Right ventricle myocardium inferior (tissue), 1 donor: ENCODE measurements around the gene ASXL1. TPM values are rescaled to one million over a fixed set of nuclear protein-coding genes. Genes with fewer than 3 reads are reported as not detected.
"Not testable (repeated sequence)": the region's sequence is repeated elsewhere in the genome, so short reads cannot be mapped to it uniquely, and the experiment has no call there.

ENCODE experiments used
- ATAC-seq: fragments of 200-7000 bp; cut with Tn5 transposase; one replicate; pipeline ENCODE4 v1.9.1; 2020; ENCODE audit warnings: mild to moderate bottlenecking, moderate library complexity
- DNase-seq: peaks from one replicate; pipeline ENCODE4 v3.0.0; 2021; ENCODE audit errors: missing footprints
- intact Hi-C: fragments of 100-400 bp; cut with DNase I; formaldehyde crosslinking; loops from one replicate; pipeline ENCODE4 v1.11.0; 2022
- total RNA-seq: library from RNA; stranded (reverse); fragmentation: NEBNext Ultra II Directional; extraction: Animal tissue kit (Norgen Biotek cat#: 25700); gene quantifications from one replicate; pipeline ENCODE4 v1.2.1, GENCODE V29; 2021
- donor health status: DM: no; HTN: yes; CAD: no; lungs with severe emphysema.

The ASXL1 gene
- total RNA-seq, 1 donor from 2014 or later: 23.1 TPM

DNA sequence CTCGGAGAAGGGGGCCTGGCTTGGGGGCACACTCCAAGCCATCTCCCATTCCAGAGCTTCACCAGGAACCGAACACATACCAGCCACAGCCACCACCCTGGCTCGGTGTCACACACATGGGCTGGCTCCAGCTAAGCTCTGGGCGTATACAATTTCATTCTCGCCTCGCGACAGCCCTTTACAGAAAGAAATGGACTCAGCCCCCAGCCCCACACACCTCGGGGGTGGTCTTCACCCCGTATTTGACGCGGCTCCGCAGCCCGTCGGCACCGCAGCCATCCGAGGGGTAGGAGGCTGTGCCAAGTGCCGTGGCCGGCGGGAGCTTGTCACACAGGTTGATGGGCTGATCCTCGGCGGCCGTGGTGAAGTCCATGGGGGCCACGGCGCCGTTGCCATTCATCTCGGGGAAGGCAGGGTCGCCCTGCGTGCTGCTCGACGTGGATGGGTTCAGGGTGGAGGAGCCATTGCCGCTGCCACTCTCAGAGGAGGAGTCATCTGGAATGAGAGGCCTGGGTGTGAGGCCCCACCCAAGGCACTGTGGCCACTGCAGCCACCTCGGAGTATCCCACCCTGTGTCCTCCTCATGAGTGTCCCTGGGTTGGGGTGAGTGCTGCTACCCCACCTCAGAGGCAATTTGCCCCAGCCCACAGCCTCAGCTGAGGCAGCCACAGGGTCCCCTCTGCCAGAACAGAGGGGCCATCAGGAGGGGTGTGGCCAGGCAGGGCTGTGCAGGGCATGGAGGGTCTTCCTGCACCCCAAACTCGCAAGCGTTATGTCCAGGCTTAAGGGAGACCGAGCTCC is 98.0 kb downstream of the ASXL1 start:
- ATAC-seq (no peak), DNase-seq (no peak)
- intact Hi-C loops: no loop called here

GRCh38 chr20:32456869-32457478 is 98.8 kb downstream of the ASXL1 start:
- ATAC-seq (peak; percentile 68), DNase-seq (no peak)
- intact Hi-C loops: no loop called here

- DNase-seq (no peak), ATAC-seq (peak; percentile 86)
- intact Hi-C loops: no loop called here
These were observed 99.4 kb downstream of the ASXL1 start for GRCh38 chr20:32457479-32457986.

DNA sequence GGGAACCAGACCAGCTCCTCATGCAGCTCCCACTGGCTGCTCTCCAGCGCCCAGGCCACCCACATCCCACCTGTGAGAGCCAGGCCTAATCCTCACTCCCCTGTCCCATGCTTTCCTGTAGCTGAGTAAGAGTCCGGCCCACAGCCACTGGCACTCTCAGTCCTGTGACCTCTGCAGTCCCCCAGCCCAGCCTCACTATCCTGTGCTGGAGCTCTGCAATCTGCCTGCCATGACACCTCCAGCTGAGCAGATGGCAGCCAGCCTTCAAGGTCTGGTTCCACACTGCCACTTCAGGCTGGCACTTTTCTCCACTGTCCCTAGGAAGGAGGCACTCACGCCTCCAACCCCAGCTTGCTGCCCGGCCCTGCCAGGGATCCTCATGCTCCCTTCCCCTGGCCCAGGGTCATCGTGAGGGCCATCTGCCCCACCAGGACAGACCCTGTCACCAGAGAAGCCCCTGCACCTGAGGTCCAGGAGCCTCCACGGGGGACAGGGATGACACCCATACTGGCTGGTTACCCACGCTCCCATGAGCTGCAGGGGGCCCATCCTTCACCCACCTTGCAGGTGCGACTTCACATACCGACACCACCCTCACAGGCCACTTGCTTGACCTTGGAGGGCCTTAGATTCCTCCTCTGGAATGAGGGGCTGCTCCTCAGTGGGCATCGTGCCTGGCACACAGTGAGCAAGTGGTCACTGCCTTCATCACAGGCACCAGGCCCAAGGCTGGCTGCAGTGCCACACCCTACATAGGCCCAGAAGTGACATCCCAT is 100.1 kb downstream of the ASXL1 start:
- no peak for DNase-seq
- no peak for ATAC-seq
- intact Hi-C loops: no loop called here

GRCh38 chr20:32458837-32459220 is 100.7 kb downstream of the ASXL1 start:
- ATAC-seq (no peak), DNase-seq (no peak)
- intact Hi-C loops: no loop called here

- no peak for DNase-seq
- intact Hi-C loops: no loop called here
- no peak for ATAC-seq
These were observed 102.1 kb downstream of the ASXL1 start for GRCh38 chr20:32460231-32460630.

DNA sequence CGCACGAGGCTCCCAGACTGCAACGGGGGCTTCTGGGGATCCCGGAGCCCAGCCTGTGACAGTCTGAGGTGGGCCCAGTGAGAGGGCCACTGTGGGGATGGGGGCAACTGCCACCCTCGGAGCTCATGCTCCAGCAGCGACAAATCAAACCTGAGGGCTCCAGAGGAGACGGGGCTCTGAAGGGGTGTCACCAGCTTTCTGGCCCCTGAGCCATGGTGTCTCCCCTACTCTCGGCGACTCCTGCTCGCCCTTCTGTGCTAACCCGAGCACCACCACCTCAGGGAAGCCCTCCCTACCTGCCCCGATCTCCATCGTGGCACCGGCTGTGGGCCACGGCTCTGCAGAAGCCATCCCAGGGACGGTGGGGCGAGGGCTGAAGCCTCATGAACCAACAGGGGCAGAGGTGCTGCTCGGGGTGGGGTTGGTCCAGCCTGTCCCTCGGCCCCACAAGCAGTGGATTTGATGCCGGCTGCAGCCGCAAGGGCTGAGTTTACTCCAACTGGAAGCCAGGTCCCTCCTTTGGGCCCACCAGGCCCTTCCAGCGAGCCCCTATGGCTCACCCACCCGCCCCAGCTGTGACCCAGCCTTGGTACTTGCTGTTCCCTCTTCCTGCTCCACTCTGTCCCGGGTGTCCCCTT is 102.7 kb downstream of the ASXL1 start:
- DNase-seq (no peak), ATAC-seq (no peak)
- intact Hi-C loops: no loop called here

DNA sequence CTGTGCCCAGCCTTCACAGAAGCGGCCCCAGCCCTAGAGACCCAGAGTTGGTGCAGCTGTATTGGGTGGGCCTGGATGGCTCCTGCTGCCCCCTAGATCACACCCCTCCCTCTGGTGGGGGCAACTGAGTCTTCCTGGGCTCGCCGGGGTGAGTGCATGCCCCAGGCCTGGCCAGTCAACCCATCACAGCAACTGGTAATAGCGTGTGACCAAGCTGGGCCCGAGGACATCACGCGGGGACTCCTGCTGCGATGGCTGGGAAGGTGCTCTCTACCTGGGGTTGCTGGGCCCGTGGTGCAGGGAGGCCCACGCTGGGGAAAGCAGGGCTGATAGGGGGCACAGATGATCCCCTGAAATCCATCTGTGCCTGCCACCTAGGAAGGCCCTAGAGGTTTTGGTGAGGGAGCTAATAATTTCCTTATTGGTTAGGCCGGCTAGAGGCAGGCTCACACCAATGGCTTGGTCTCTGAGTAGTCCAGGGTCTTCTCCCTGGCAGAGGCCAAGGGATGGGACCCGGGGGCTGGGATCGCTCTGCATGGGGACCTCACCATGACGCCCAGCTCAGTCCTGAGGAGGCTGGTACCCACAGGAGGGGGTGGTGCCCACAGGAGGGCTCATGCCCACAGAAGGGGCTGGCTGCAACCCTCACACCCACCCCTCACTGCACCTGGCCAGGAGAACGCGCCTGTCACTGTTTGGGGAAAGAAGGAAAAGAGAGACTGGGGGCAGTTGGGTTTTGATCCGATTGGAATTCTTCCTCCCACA is 103.9 kb downstream of the ASXL1 start:
- intact Hi-C loops: no loop called here
- DNase-seq: no peak
- no peak for ATAC-seq

DNA sequence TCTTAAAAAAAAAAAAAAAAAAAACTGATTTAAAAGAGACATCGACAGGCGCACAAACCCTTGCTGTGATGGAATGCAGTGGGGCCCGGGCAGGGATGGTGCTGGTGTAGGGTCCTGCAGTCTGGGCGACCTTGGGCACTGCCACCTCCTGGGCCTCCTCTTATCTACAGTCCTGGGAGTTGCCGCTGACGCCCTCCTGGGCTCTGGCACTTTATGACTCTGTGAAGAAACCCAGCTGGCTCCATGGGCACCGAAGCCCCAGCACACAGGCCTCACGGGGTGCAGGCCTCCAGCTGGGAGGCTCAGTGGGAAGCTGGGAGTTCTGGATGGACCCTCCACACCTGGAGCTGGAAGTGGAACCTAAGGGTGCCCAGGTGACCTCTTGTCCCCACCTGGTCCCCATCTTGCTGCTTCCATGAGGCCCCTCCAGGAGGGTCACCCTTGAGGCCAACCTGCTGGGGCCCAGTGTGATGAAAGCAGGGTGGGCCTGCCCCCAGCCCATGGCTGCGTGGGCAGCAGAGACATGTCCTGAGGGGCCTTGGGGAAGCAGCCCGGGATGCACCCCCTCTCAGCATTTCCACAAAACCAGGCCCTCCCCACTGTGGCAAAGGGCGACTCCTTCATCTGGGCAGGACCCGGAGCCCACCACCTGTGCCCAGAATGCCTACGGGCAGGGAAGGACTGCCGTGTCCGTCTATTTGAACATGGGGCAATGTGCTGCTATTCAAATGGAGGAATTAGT is 104.9 kb downstream of the ASXL1 start:
- no peak for DNase-seq
- intact Hi-C loops: no loop called here

GRCh38 chr20:32463642-32464400 is 105.7 kb downstream of the ASXL1 start:
- DNase-seq: no peak
- ATAC-seq: no peak
- intact Hi-C loops: no loop called here

More for the DNA sequence above, 104.9 kb downstream of the ASXL1 start:
- no peak for ATAC-seq

- ATAC-seq: no peak
- DNase-seq: no peak
- intact Hi-C loops: no loop called here
These were observed 106.4 kb downstream of the ASXL1 start for GRCh38 chr20:32464401-32465091.

GRCh38 chr20:32465092-32465900 is 107.2 kb downstream of the ASXL1 start:
- intact Hi-C loops: no loop called here
- DNase-seq (no peak), ATAC-seq (peak; percentile 26)

DNA sequence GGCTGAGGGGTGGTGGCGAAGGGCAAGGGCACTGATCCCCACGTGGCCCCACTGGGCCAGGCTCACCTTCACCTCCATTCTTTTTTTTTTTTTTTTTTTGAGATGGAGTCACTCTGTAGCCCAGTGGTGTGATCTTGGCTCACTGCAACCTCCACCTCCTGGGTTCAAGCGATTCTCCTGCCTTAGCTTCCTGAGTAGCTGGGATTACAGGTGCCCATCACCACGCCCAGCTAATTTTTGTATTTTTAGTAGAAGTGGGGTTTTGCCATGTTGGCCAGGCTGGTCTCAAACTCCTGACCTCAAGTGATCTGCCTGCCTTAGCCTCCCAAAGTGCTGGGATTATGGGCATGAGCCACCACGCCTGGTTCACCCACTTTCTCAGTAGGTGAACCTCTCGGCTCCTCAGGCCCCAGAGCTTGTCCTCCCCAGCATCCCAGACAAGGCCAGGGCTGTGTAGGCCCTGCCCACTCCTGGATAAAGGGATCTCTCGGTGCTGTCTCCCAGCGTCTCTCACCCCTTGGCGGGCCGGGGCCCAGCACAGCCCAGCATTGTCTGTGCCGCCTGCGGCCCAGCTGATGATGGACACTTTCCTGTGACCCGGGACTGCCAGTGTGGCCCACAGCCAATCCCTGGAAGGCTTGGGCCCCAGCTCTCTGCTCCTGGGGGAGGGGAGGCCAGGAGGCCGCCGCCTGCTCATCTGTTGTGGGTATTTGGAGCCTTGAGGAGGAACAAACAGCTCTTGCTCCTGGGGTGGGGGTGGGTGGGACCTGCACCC is 108.0 kb downstream of the ASXL1 start:
- peak; percentile 45 for ATAC-seq
- DNase-seq, intact Hi-C loops: not testable (repeated sequence)

DNA sequence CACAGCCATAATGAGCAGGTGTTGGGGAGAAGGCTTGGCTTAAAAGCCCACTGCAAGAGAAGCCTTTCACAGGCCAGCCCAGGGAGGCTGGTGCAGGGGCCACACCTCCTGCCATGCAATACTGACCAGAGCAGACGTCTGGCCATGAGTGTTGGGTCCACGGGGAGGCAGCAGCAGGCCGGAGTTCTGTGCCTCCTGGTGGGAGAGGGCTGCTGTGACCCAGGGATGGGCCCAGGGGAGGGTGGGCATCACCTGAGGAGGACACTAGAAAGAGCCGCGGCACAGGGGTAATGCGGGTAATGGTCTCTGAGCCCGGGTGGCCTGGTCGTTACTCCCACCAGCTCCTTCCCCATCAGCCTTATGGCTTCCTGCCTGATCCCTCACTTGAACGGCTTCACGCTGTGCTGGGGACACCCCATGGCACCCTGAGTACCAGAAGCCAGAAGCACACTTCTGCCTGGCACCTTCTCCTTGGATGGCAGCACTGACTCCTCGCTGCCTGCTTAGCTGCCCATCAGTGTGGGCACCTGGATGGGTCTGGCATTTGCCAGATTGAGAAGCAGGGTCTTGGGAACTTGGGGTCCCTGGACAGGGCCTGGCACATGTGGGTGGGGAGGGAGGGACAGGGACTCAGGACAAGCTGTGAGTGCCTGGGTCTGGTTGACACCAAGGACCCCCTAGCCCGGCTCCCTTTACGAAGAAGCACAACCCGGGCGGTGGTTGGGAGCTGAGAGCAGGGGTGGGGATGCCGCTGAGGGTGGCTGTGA is 108.8 kb downstream of the ASXL1 start:
- no peak for ATAC-seq
- intact Hi-C loops: no loop called here
- DNase-seq: peak; percentile 42
